Measurements from ENCODE around the gene LLGL2. TPM values are rescaled to one million over a fixed set of nuclear protein-coding genes. Genes with fewer than 3 reads are reported as not detected.

The LLGL2 gene
- total and polyA plus RNA-seq, 2 donors (not counting 1 experiment from before 2014, with no cell fraction given), result 0.03 to 0.33 TPM

GRCh38 chr17:75502072-75502720, 23.3 kb upstream of the LLGL2 start:
- Histone ChIP-seq H4K20me1 (ENCODE audit: control insufficient read depth, extremely low read depth, insufficient read depth, low read length) (no peaks in the 10 kb centered on the region), H2AFZ (ENCODE audit: low read length) (no peak overlapping the region), H3K36me3 (ENCODE audit: control insufficient read depth, insufficient read depth, low read length) (peaks cover 18% of the 10 kb centered on the region), H3K4me2 (ENCODE audit: extremely low read depth, insufficient read depth, low read length) (no peak overlapping the region), H3K4me3 (replicated peaks in 1 of 4; ENCODE audit: control extremely low read depth in 1 of 4, insufficient read depth in 1 of 4, low read depth in 3 of 4, low read length in 4 of 4) (no peak overlapping the region), H3K27ac (ENCODE audit: insufficient read depth, low read length) (no peak overlapping the region), H3K27me3 (ENCODE audit: control insufficient read depth, insufficient read depth, low read length) (no peaks in the 10 kb centered on the region), H3K9me3 (ENCODE audit: control insufficient read depth, insufficient read depth, low read depth, low read length) (no peaks in the 10 kb centered on the region), H3K9ac (ENCODE audit: insufficient read depth, low read length) (no peak overlapping the region), H3K4me1 (ENCODE audit: control insufficient read depth, extremely low read depth, insufficient read depth, low read length) (no peaks in the 10 kb centered on the region), H3K79me2 (ENCODE audit: control insufficient read depth, insufficient read depth, low read length) (no peaks in the 10 kb centered on the region)
- no peak for DNase-seq (ENCODE audit: low read depth in 2 of 2)
- TF ChIP-seq EZH2 (IDR thresholded peaks at IDR 0.05; ENCODE audit: low read length, missing control alignments) (no peak), CTCF (conservative IDR thresholded peaks at IDR 0.05 in 1 of 2, IDR thresholded peaks at IDR 0.05 in 1 of 2; ENCODE audit: low read depth in 1 of 2, low read length in 2 of 2) (no peak)

- Histone ChIP-seq H2AFZ (ENCODE audit: low read length) (no peak overlapping the region), H3K9me3 (ENCODE audit: control insufficient read depth, insufficient read depth, low read depth, low read length) (no peaks in the 10 kb centered on the region)
- TF ChIP-seq EZH2 (IDR thresholded peaks at IDR 0.05; ENCODE audit: low read length, missing control alignments), result no peak
- no peak for TF ChIP-seq CTCF (conservative IDR thresholded peaks at IDR 0.05 in 1 of 2, IDR thresholded peaks at IDR 0.05 in 1 of 2; ENCODE audit: low read depth in 1 of 2, low read length in 2 of 2)
These were observed 22.7 kb upstream of the LLGL2 start for GRCh38 chr17:75502721-75503329.

GRCh38 chr17:75503337-75503950, 22.1 kb upstream of the LLGL2 start:
- Histone ChIP-seq H3K4me1 (ENCODE audit: control insufficient read depth, extremely low read depth, insufficient read depth, low read length) (no peaks in the 10 kb centered on the region), H3K79me2 (ENCODE audit: control insufficient read depth, insufficient read depth, low read length) (no peaks in the 10 kb centered on the region), H2AFZ (ENCODE audit: low read length) (no peak overlapping the region), H3K4me2 (ENCODE audit: extremely low read depth, insufficient read depth, low read length) (no peak overlapping the region), H3K36me3 (ENCODE audit: control insufficient read depth, insufficient read depth, low read length) (peaks cover 15% of the 10 kb centered on the region), H4K20me1 (ENCODE audit: control insufficient read depth, extremely low read depth, insufficient read depth, low read length) (no peaks in the 10 kb centered on the region), H3K4me3 (replicated peaks in 1 of 4; ENCODE audit: control extremely low read depth in 1 of 4, insufficient read depth in 1 of 4, low read depth in 3 of 4, low read length in 4 of 4) (no peak overlapping the region), H3K9ac (ENCODE audit: insufficient read depth, low read length) (no peak overlapping the region), H3K27me3 (ENCODE audit: control insufficient read depth, insufficient read depth, low read length) (no peaks in the 10 kb centered on the region), H3K27ac (ENCODE audit: insufficient read depth, low read length) (no peak overlapping the region), H3K9me3 (ENCODE audit: control insufficient read depth, insufficient read depth, low read depth, low read length) (no peaks in the 10 kb centered on the region)
- TF ChIP-seq EZH2 (IDR thresholded peaks at IDR 0.05; ENCODE audit: low read length, missing control alignments) (no peak), CTCF (conservative IDR thresholded peaks at IDR 0.05 in 1 of 2, IDR thresholded peaks at IDR 0.05 in 1 of 2; ENCODE audit: low read depth in 1 of 2, low read length in 2 of 2) (no peak)
- no peak for DNase-seq (ENCODE audit: low read depth in 2 of 2)

More at GRCh38 chr17:75502721-75503329, 22.7 kb upstream of the LLGL2 start:
- no peak for DNase-seq (ENCODE audit: low read depth in 2 of 2)
- Histone ChIP-seq H3K27ac (ENCODE audit: insufficient read depth, low read length) (no peak overlapping the region), H4K20me1 (ENCODE audit: control insufficient read depth, extremely low read depth, insufficient read depth, low read length) (no peaks in the 10 kb centered on the region), H3K27me3 (ENCODE audit: control insufficient read depth, insufficient read depth, low read length) (no peaks in the 10 kb centered on the region), H3K4me2 (ENCODE audit: extremely low read depth, insufficient read depth, low read length) (no peak overlapping the region), H3K4me1 (ENCODE audit: control insufficient read depth, extremely low read depth, insufficient read depth, low read length) (no peaks in the 10 kb centered on the region), H3K79me2 (ENCODE audit: control insufficient read depth, insufficient read depth, low read length) (no peaks in the 10 kb centered on the region), H3K36me3 (ENCODE audit: control insufficient read depth, insufficient read depth, low read length) (peaks cover 16% of the 10 kb centered on the region), H3K4me3 (replicated peaks in 1 of 4; ENCODE audit: control extremely low read depth in 1 of 4, insufficient read depth in 1 of 4, low read depth in 3 of 4, low read length in 4 of 4) (no peak overlapping the region), H3K9ac (ENCODE audit: insufficient read depth, low read length) (no peak overlapping the region)
